Measurements from ENCODE around the gene NKIRAS2. TPM values are rescaled to one million over a fixed set of nuclear protein-coding genes. Genes with fewer than 3 reads are reported as not detected.

Gene NKIRAS2
- total RNA-seq, 2 donors from 2014 or later, result 48.0 to 51.2 TPM

DNA sequence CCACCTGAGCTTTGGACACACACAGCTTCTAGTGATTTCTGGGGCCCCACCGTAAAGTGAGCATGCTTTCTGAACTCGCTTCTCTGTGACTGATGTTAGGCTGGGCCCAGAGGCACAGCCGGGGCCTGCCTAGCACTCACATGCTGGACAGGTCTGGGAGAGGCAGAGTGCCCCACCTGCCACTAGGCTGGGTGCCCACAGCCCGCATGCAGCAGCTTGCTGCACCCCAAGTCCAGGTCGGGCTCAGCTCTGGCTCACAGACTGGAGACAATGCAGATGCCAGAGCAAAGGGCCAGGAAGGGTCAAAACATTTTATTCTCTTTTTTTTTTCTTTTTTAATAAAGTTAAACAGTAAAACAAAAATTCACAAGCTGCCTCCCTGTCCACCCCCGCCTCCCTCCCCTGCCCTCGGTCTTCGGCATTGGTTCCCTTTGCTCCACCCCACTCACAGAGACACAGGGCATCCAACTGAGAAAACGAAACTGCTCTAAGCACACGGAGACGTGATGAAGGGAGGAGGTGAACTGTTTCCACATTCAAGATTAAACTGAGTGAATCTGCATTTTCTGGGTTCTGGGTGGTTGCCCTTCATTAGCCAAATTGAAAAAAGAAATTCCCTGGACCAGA lies 43.6 kb upstream of the NKIRAS2 start:
- Histone ChIP-seq H3K9me3 (ENCODE audit: control insufficient read depth, low read length) (no peaks in the 10 kb centered on the region), H3K4me1 (ENCODE audit: control insufficient read depth, insufficient read depth, low read length) (no peaks in the 10 kb centered on the region), H3K27me3 (ENCODE audit: control insufficient read depth, insufficient read depth, low read length, poor library complexity, severe bottlenecking) (no peaks in the 10 kb centered on the region), H3K36me3 (ENCODE audit: control insufficient read depth, insufficient read depth, low read length) (peaks cover 89% of the 10 kb centered on the region), H3K9ac (ENCODE audit: extremely low read depth, low read length, poor library complexity, severe bottlenecking) (no peak overlapping the region), H3K27ac (ENCODE audit: low read depth, low read length) (no peak overlapping the region), H3K4me3 (ENCODE audit: low read length) (no peak overlapping the region)
- H3K27me3 Mint-ChIP-seq (ENCODE audit: insufficient read depth), result no peaks in the 10 kb centered on the region
- no peaks in the 10 kb centered on the region for H3K9me3 Mint-ChIP-seq
- peaks cover 82% of the 10 kb centered on the region for H3K36me3 Mint-ChIP-seq (ENCODE audit: low read depth)
- no peak for DNase-seq
- TF ChIP-seq, protein P1, sequence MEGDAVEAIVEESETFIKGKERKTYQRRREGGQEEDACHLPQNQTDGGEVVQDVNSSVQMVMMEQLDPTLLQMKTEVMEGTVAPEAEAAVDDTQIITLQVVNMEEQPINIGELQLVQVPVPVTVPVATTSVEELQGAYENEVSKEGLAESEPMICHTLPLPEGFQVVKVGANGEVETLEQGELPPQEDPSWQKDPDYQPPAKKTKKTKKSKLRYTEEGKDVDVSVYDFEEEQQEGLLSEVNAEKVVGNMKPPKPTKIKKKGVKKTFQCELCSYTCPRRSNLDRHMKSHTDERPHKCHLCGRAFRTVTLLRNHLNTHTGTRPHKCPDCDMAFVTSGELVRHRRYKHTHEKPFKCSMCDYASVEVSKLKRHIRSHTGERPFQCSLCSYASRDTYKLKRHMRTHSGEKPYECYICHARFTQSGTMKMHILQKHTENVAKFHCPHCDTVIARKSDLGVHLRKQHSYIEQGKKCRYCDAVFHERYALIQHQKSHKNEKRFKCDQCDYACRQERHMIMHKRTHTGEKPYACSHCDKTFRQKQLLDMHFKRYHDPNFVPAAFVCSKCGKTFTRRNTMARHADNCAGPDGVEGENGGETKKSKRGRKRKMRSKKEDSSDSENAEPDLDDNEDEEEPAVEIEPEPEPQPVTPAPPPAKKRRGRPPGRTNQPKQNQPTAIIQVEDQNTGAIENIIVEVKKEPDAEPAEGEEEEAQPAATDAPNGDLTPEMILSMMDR (conservative IDR thresholded peaks at IDR 0.05), result no peak
- H3K4me1 Mint-ChIP-seq, result peaks cover 3% of the 10 kb centered on the region
- WGBS, 2 experiments (ENCODE audit: insufficient coverage in 1 of 2, insufficient read length in 1 of 2), result 93 to 96% methylated on average over 4 to 11 of the region's 11 CpGs
- no peak overlapping the region for H3K4me3 Mint-ChIP-seq
- H3K27ac Mint-ChIP-seq, result no peak overlapping the region

DNA sequence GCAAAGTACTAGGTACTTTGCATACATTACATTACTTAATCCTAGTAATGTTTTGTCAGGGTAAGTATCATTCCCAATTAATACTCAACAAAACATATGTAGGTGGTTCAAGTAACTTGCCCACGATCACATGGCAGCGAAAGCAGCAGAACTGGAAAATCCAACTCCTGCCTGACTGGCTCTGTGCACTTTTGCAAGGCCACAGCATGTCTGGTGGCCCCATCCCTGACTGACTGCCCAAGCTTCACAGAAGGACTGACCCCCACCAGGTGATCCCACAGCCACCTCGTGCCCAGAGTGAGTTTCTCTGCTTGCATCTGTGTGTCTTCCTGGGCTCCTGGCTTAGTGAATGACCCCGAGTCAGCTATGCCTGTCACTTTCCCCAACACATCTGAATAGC lies 41.9 kb upstream of the NKIRAS2 start:
- WGBS, 2 experiments (ENCODE audit: insufficient coverage in 1 of 2, insufficient read length in 1 of 2), result 92 to 93% methylated on average over 2 to 4 of the region's 4 CpGs
- H3K4me3 Mint-ChIP-seq, result no peak overlapping the region
- peaks cover 3% of the 10 kb centered on the region for H3K4me1 Mint-ChIP-seq
- Histone ChIP-seq H3K4me1 (ENCODE audit: control insufficient read depth, insufficient read depth, low read length) (no peaks in the 10 kb centered on the region), H3K9me3 (ENCODE audit: control insufficient read depth, low read length) (no peaks in the 10 kb centered on the region), H3K9ac (ENCODE audit: extremely low read depth, low read length, poor library complexity, severe bottlenecking) (no peak overlapping the region), H3K4me3 (ENCODE audit: low read length) (no peak overlapping the region), H3K36me3 (ENCODE audit: control insufficient read depth, insufficient read depth, low read length) (peaks cover 92% of the 10 kb centered on the region), H3K27ac (ENCODE audit: low read depth, low read length) (no peak overlapping the region), H3K27me3 (ENCODE audit: control insufficient read depth, insufficient read depth, low read length, poor library complexity, severe bottlenecking) (no peaks in the 10 kb centered on the region)
- peaks cover 84% of the 10 kb centered on the region for H3K36me3 Mint-ChIP-seq (ENCODE audit: low read depth)
- no peaks in the 10 kb centered on the region for H3K9me3 Mint-ChIP-seq
- H3K27me3 Mint-ChIP-seq (ENCODE audit: insufficient read depth), result no peaks in the 10 kb centered on the region
- TF ChIP-seq, protein P1 (conservative IDR thresholded peaks at IDR 0.05), result no peak
- DNase-seq, result no peak
- H3K27ac Mint-ChIP-seq, result no peak overlapping the region

DNA sequence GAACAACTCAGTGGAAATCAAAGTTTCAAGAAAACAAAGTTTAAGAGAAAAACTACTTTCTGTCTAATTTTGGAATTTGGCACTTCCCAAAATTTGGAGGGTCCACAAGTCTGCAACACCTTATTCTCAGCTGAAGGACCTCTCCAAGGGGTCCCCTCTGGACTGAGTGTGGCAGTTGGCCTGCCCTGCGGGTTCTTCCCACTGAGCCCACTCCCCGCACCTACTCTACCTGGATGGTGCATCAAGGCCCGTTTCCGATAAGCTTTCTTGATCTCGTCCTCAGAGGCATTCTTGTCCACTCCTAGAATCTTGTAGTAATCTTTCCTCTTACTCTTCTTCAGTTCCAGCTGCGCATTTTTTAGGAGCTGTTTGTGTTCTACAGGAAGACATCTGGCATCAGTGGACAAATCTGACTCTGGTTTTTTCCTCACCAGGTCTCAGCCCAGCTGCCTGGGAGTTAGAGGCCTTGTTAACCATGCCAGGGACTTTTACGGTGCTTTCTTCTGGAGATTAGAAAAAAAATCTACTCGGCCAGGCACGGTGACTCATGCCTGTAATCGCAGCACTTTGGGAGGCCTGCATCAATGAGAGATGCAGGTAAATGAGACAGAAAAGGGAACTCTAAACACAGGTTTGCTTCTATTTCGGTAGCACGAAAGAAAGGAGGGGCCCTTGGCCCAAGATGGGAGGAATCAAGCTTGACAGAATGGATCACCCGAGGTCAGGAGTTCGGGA lies 37.7 kb upstream of the NKIRAS2 start:
- Histone ChIP-seq H3K4me3 (ENCODE audit: low read length) (no peak overlapping the region), H3K27ac (ENCODE audit: low read depth, low read length) (no peak overlapping the region), H3K9ac (ENCODE audit: extremely low read depth, low read length, poor library complexity, severe bottlenecking) (no peak overlapping the region), H3K27me3 (ENCODE audit: control insufficient read depth, insufficient read depth, low read length, poor library complexity, severe bottlenecking) (no peaks in the 10 kb centered on the region), H3K9me3 (ENCODE audit: control insufficient read depth, low read length) (no peaks in the 10 kb centered on the region), H3K36me3 (ENCODE audit: control insufficient read depth, insufficient read depth, low read length) (peaks cover 90% of the 10 kb centered on the region), H3K4me1 (ENCODE audit: control insufficient read depth, insufficient read depth, low read length) (no peaks in the 10 kb centered on the region)
- Mint-ChIP-seq H3K4me3 (no peak overlapping the region), H3K4me1 (peaks cover 3% of the 10 kb centered on the region), H3K9me3 (no peaks in the 10 kb centered on the region), H3K27ac (no peak overlapping the region), H3K27me3 (ENCODE audit: insufficient read depth) (no peaks in the 10 kb centered on the region), H3K36me3 (ENCODE audit: low read depth) (peaks cover 85% of the 10 kb centered on the region)
- no peak for DNase-seq
- TF ChIP-seq, protein P1 (conservative IDR thresholded peaks at IDR 0.05), result no peak
- 94 to 98% methylated on average over 12 to 14 of the region's 14 CpGs for WGBS, 2 experiments (ENCODE audit: insufficient coverage in 1 of 2, insufficient read length in 1 of 2)

All from endodermal cell (in vitro differentiated cells).